GM21390 (cell line): Measurements from ENCODE around the gene ACAP2.
"Not testable (repeated sequence)": the region's sequence is repeated elsewhere in the genome, so short reads cannot be mapped to it uniquely, and the experiment has no call there.

Source experiments
- ATAC-seq: cut with Tn5 transposase; IDR thresholded peaks from one replicate; pipeline ENCODE4 v1.9.1; 2021; ENCODE audit not compliant: unreplicated experiment

The ACAP2 gene

DNA sequence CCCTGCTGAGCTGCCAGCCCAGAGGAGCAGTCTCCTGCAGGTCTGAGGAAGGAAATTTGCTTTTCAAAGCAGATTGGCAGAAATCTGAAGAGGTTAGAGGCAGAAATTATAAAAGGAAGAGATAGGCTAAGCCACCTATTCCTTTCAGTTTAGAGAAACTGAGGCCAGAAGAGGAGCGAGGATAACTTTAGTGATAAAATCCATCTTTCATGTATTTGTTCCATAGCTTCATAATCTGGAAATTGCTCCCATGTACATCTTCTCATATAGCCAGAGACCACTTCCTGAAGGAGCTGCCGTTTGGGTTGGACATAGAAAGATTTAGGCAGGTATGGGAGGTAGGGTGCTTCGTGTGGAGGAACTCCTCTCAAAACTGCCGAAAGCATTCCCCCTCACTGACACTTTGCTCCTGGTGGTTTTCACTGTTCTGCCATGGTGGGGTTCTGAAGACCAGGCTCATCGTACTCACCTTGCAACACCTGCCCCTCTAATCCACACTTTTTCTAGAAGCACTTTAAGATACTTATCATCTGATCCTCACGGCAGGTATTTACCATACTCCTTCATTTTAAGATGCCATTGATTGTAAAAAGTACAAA, 670 bp upstream of the ACAP2 start:
- ATAC-seq = no peak

DNA sequence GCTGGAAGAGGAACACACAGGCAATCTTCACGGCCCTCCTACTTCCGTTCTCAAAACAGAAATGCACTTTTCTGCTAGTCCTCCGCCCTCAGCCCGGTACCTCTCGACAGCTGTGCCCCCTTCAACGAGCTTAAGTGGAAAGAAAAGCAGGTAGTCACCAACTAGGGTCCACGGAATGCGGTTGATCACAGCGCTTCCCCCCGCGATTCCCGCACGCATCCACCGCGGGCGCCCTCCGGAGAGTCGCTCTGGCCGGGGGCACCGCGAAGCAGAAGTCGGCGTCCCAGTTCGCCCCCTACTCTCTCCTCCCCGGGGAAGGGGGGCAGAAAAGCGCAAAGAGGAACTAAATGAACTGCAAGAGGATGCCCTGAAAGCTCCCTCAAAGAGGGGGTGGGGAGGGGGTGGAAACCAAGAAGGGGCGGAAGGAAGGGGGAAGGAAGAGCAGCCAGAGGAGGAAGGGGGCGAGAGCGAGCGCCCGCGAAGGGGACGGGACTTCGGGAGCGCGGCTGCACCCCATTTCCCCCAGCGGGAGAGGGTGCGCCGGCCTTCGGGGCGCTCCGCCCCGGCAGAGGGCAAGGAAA, 738 bp downstream of the ACAP2 start:
- ATAC-seq = peak; percentile 9

DNA sequence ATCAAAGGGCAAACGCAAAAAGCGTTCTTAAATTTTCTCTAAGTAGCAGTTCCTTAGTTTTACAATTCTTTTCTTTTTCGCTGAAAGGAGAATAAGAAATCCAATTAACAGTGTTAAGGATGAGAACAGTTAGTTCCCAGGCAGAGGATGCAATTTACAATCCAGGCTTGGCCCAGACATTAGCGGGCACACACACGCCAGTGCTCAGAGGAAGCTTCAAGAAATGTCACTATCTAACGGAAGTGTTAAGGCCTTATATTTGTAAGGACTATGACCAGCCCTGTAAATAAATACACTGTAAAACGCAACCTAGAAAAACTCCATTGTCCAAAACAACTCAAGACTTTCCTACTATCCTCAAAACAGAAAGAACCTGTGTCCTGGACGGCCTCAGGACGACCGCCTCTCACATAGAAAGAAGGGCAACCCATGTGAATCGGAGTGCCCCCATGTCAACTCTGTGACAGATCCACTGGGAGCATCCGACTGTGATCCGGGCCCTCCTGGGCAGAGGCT, 1.3 kb downstream of the ACAP2 start:
- no peak for ATAC-seq

DNA sequence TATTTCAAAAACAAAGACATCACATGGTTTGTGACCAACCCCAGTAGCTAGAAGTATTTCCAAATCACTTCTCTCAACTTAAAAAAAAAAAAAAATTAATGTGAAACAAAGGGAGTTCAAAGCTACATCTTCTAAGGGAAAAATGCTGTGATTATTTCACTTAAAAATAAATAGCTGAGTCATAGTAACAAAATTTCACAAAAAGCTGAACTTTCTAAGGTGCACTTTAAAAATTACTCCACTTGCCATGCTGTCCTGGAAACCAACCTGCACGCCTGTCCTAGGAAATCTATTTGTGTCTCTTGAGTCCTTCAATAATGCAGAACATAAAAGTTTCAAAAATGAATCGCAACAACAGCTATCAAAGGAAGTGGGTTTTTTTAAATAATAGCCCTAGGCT, 1.8 kb downstream of the ACAP2 start:
- no peak for ATAC-seq

DNA sequence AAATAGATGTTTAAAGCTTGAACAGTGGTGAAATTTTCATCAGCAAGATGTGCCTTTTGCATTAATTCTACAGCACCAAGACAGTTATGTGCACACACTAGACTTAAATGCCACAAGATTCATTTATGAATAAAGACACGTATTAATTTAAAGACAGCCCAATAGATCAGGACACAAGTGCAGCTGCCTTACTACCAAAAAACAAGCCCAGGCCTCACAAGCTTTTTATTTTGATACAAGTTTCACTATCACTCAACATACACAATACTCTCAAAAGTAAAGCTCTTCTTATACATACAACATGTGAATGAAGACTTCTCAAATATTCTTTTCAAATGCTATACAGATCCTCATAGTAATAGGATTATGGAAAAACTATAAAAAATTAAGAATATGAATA, 2.4 kb downstream of the ACAP2 start:
- no peak for ATAC-seq

DNA sequence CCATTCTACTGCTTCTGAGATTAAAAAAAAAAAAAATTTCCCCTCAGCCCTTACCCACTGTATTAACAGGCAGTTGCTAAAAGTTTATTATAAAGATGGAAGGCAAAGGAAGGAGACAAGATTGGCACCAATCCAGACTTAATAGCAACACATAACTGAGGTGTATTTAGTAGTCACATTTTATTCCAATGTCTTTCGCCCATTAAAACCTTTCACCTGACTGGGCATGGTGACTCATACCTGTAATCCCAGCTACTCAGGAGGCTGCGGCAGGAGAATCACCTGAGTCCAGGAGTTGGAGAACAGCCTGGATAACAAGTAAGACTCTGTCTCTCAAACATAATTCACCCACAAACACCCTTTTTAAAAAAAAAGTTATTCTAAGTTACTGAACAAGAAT, 4.4 kb downstream of the ACAP2 start:
- ATAC-seq = no peak

DNA sequence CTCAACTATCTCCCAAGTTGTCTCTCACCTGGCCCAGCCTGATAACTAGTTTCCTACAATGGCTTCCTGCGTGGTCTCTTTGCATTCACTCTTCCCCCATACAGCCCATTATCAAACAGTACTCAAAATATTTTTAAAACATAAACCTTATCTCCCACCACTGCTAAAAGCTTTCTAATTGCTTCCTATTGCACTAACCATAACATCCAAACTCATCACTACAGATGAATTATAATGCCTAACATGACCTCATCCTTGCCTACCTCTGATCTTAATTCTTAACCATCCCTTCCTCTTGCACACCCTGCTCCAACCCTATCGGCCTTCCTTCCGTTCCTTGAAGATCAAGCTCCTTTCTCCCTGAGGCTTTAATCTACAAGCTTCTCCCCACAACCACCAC, 17.0 kb downstream of the ACAP2 start:
- ATAC-seq = no peak

DNA sequence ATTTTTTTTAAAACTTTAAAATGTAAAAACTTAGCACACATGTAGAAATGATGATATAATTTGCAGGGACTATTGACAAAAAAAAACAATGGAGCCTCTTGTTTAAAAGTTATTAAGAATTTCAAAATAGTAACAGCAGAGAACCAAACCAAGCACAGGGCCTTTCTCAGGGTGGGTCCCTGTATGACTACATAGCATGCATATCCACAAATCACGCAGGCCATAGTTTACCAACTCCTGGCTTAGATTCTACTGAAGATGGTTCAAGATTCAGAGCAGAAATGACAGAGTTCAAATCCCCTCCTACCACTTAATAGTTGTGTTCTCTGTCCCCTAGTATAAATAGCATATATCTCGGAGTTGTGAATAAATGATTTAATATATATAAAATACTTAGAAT, 19.0 kb downstream of the ACAP2 start:
- ATAC-seq = no peak

DNA sequence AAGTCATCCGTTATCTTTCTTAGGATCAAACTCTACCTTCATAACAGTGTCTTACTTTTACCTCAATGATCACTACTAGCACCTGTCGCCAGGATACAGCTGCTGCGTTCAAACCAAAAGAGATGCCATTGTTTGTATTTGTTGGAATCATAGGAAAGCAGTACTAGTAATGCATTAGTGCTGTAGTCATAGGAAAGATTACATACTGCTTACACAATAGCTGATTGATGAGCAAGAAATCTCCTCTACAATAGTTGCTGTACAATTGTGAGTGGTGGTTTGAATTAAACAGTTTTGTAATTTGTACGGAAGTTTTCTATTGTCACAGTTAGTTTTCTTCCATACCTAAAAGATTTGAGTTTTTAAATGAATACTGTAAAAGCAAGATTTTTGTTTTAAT, 21.4 kb downstream of the ACAP2 start:
- no peak for ATAC-seq

DNA sequence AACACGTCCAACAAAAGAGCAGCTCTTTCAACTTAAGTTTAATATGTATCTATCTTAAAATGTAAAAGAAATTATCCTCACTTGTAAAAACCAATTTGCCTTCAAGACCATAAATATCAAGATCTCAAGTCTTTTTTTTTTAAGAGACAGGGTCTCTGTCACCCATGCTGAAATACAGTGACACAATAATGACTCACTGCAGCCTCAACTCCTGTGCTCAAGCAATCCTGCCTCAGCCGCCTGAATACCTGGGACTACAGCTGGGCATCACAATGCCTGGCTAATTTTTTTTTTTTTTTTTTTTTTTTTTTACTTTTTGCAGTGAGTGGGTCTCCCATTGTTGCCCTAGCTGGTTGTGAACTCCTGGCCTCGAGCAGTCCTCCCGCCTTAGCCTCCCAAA, 26.0 kb downstream of the ACAP2 start:
- ATAC-seq = no peak

DNA sequence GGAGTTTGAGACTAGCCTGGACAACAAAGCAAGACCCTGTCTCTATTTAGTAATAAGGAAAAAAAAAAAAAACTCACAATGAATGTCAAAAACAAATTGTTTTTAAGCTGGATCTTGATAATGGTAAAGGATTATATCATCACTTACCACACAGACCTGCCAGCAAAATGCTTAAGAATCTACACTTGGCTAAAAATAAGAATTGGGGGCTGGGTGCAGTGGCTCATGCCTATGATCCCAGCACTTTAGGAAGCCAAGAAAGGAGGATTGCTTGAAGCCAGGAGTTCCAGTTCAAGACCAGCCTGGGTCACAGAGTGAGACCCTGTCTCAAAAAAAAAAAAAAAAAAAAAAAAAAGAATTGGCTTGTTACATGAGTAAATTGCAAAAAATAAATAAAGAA, 31.0 kb downstream of the ACAP2 start:
- no peak for ATAC-seq

DNA sequence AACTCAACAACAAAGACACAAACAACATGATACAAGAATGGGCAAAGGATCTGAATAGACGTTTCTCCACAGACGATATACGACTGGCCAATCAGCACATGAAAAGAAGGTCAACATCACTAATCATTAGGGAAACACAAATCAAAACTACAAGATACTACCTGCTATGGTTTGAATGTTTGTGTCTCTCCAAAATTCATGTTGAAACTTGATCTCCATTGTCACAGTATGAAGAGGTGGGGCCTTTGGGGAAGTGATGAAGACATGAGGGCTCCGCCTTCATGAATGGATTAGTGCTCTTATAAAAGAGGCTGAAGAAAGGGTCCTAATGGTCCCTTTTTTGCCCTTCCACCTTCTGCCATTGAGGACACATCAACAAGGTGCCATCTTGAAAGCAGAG, 32.3 kb downstream of the ACAP2 start:
- ATAC-seq = no peak

DNA sequence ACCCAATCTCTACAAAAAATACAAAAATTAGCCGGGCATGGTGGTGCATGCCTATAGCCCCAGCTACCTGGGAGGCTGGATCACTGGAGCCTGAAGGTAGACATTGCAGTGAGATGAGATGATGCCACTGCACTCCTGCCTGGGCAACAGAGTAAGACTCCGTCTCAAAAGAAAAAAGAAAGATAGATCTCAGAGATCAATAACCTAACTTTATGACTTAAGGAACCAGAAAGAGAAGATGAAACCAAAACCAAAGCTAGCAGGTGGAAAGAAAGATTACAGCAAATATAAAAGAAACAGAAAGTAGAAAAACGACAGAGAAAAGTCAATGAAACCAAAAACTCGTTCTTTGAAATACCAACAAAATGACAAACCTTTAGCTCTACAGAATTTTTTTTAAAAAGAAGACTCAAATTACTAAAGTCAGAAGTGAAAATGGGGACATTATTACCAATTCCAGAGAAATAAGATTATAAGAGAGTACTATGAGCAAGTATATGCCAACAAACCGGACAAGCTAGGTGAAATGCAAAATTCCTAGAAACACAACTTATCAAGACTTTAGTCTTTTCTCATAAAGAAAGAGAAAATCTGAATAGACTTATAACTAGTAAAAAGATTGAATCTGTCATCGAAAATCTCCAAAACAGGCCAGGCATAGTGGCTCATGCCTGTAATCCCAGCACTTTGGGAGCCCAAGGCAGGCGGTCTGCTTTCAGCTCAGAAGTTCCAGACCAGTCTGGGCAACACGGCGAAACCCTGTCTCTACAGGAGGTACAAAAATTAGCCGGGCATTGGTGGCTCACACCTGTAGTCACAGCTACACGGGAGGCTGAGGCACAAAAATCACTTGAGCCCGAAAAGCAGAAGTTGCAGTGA, 35.0 kb downstream of the ACAP2 start:
- ATAC-seq = no peak

DNA sequence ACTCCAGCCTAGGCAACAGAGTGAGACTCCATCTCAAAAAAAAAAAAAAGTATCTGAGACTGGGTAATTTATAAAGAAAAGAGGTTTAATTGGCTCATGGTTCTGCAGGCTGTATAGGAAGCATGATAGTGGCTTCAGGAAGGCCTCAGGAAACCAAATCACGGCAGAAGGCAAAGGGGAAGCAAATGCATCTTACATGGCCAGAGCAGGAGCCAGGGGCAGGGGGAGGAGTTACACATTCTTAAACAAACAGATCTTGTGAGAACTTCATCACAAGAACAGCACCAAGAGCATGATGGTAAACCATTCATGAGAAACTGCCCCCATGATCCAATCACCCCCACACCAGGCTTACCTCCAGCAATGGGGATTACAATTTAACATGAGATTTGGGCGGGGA, 37.2 kb downstream of the ACAP2 start:
- ATAC-seq = no peak

DNA sequence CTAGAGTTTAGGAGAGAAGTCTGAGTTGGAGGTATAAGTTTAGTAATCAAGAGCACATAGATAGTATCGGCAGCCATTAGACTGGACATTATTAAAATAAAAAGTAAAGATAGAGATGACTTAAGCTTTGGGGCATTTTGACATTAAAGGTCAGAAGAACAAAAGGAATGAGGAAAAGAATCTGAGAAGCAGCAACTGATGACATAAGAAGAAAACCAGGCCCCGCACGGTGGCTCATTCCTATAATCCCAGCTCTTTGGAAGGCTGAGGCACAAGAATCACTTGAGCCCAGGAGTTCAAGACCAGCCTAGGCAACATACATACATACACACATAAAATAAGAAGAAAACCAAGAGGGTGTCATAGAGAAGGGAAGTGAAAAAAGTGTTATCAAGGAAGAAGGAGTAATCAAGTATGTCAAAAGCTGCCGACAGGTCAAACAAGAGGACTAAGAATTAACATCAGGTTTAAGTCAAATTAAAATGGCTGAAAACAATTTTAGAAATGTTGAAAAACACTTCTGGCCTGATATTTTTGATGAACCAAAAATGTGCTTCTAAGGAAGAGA, 38.9 kb downstream of the ACAP2 start:
- no peak for ATAC-seq

DNA sequence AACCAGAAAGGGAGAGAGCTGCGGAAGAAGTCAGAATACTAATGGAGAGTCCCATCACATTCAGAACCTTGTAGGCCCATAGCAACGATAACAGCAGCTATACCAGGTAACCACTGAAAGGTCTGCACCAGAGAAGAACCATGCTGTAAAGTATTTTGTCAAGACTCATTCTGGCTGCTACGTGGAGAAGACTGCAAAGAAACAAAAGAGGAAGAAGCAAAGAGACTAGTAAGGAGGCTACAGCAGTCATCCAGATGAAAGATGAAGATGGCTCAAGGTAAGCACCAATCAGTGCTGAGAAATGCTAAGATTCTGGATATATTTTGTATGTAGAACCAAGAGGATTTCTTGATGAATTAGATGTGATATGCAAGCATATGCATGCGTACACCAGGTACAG, 39.6 kb downstream of the ACAP2 start:
- no peak for ATAC-seq

DNA sequence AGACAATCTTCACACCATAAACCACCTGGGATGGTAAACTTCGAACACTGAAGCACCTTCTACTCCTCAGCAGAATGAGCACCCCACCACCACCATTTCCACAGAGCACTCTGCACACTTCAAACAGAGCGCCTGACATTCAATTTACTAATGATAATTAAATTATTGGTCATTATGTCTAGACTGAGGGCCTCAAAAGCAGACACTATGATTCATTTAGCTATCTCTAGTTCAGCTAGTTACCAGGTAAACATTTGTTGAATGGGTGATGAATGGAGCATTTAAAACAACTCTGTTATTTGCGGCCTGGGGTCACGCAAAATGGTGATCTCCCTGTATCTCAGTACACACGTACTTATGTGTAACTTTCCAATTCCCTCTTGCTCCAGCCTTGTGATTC, 40.9 kb downstream of the ACAP2 start:
- ATAC-seq = no peak

DNA sequence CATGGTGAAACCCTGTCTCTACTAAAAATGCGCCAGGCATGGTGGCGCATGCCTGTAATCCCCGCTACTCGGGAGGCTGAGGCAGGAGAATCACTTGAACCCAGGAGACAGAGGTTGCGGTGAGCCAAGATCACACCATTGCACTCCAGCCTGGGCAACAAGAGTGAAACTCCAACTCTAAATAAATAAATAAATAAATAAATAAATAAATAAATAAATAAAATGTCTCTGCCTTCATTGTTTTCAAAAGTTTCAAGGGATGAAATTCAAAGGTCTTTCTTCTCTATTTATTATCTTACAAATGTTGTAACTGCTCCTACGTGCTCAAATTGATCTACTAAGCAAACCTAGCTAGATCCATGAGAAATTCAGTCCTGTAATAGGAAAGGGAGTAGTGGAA, 44.4 kb downstream of the ACAP2 start:
- not testable (repeated sequence) for ATAC-seq

DNA sequence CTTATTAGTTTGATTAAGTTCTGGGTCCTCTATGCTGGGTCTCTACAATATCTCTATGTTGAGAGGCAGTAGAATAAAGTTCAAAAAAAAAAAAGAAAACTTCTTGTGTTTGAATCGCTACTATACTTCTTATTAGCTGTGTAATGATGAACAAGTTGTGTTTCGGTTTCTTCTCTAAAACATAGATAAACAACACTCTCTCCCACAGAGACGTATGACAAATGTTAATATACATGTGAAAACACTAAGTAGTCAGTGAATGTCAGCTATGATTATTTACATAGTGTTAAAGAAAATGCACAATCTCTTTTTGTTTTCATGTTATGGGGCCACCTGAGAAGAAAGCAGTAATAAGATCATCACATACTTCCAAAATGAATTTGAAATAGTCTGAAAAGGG, 45.3 kb downstream of the ACAP2 start:
- no peak for ATAC-seq

DNA sequence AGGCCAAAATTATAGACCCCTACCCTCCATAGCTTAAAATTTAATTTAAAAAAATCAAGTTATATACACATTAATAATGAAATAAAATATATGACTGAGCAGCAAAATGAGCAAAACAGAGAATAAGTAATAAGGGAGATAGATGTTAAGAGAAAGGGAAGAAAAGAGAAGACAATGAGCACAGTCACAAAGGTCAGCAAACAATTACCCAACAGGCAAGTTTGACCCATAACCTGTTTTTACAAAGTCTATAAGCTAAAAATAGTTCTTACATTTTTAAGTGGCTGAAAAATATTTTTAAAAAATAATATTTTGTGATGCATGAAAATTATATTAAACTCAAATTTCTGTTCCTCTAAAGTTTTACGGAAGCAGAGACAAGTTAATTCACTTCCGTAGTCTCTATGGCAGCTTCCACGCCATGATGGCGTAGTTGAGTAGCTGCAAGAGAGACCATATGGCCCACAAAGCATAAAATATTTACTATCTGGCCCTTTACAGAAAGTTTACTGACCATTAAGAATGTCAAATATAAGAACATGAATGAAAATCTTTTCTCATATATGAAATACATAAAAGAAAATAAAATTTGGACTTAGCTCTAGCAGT, 47.5 kb downstream of the ACAP2 start:
- no peak for ATAC-seq

DNA sequence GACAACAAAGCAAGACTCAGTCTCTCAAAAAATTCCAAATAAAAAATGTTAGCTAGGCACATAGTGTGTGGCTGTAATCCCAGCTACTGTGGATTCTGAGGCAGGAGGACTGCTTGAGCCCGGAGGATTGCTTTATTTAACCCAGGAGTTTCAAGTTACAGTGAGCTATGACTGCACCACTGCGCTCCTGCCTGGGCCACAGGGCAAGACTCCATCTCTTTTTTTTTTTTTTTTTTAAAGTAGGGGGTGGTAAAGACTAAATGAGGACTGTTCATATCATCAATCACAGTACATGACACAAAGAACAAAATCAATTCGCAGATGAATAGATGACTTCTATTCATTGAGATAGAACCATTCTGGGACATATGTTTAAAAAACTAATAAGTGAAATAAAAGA, 48.1 kb downstream of the ACAP2 start:
- no peak for ATAC-seq
